Body of pancreas (tissue), 4 donors: ENCODE data around the gene JAKMIP2. TPM values are rescaled to one million over a fixed set of nuclear protein-coding genes. Genes with fewer than 3 reads are reported as not detected.

ENCODE experiments used
- ATAC-seq: fragments of 150-250 bp; one replicate; pipeline ENCODE4 v1.9.1; 2016
- DNase-seq, 4 donors: peaks; one replicate each; pipeline ENCODE4 v3.0.0-alpha.2; 2019
- H3K27ac ChIP-seq, 4 donors: fragments of 200-600 bp; sonication (generic); 1 replicate in 3 of 4; 2 replicates in 1 of 4; pipeline versions ENCODE4 v1.5.1 to v1.6.1; 2016 to 2019; ENCODE audit warnings: mild to moderate bottlenecking in 1 of 4, mixed read lengths in 1 of 4, moderate library complexity in 1 of 4
- H3K27me3 ChIP-seq, 2 donors: fragments of 200-600 bp; sonication (generic); one replicate each; pipeline ENCODE4 v1.6.0; 2016; ENCODE audit warnings: mild to moderate bottlenecking in 1 of 2
- H3K36me3 ChIP-seq, 2 donors: fragments of 200-600 bp; sonication (generic); replicated peaks in 1 of 2; 2 replicates each; pipeline ENCODE4 v1.5.1; 2016; ENCODE audit warnings: low read depth in 2 of 2; ENCODE audit not compliant: insufficient read depth in 1 of 2
- H3K4me1 ChIP-seq: fragments of 200-600 bp; sonication (generic); one replicate; pipeline ENCODE4 v1.6.0; 2016
- H3K4me3 ChIP-seq, 2 donors: fragments of 200-600 bp; sonication (generic); 1 replicate in 1 of 2; 2 replicates in 1 of 2; pipeline ENCODE4 v1.5.1; 2016 to 2019
- H3K9me3 ChIP-seq, 3 donors: fragments of 200-600 bp; sonication (generic); 1 replicate in 2 of 3; 2 replicates in 1 of 3; pipeline ENCODE4 v1.5.1; 2016
- POLR2A ChIP-seq, 3 donors: fragments of 450-650 bp; IDR thresholded peaks; one replicate each; pipeline ENCODE4 v1.6.1; 2016; ENCODE audit warnings: antibody characterized with exemption in 3 of 3, mild to moderate bottlenecking in 2 of 3
- WGBS, 2 donors: methylation state at CpG; one replicate each; pipeline ENCODE4 v1.1.5; 2017; 5-methylcytosine and 5-hydroxymethylcytosine counted together
- intact Hi-C: fragments of 100-400 bp; cut with DNase I; formaldehyde crosslinking; loops from one replicate; pipeline ENCODE4 v1.15.1; 2023
- total RNA-seq, 2 donors: library from RNA; depleted of rRNA; stranded (reverse); fragments of >200 nt; gene quantifications; one replicate each; pipeline ENCODE4 v1.1.0, GENCODE V29; 2016
- TF ChIP-seq, protein P1 (sequence below), 7 experiments: fragments of 450-650 bp in 4 of 7; fragments of 200-600 bp in 3 of 7; sonication (generic) in 3 of 7; IDR thresholded peaks; one replicate each; pipeline ENCODE4 v1.5.1; 2016 to 2019; ENCODE audit warnings: antibody characterized with exemption in 7 of 7

Gene JAKMIP2
- total RNA-seq, 2 donors from 2014 or later: 0.78 to 1.3 TPM

DNA sequence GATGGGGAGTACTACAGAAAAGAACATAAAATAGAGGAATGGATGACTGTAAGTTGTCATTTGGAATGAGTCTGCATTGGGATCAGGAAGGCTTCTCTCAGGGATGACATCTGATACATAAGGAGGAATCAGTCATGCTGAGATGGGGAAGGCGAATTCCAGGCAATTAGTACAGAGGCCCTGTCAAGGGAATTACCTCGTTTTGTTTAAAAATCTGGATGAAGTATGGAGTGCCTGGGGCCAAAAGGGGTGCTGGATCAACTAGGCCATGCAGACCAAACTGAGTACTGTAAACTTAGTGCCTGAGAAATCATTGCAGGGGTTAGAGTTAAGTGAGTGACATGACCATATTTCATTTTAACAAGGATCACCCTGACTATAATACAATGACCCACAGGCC, 30.5 kb downstream of the JAKMIP2 start:
- Histone ChIP-seq H3K9me3 (no peaks in the 10 kb centered on the region), H3K36me3 (no peaks in the 10 kb centered on the region), H3K4me3 (no peak overlapping the region), H3K27ac (no peak overlapping the region), H3K27me3 (no peaks in the 10 kb centered on the region), H3K4me1 (no peaks in the 10 kb centered on the region)
- no peak for ATAC-seq
- no peak for TF ChIP-seq POLR2A (IDR thresholded peaks at IDR 0.05)
- TF ChIP-seq, protein P1, sequence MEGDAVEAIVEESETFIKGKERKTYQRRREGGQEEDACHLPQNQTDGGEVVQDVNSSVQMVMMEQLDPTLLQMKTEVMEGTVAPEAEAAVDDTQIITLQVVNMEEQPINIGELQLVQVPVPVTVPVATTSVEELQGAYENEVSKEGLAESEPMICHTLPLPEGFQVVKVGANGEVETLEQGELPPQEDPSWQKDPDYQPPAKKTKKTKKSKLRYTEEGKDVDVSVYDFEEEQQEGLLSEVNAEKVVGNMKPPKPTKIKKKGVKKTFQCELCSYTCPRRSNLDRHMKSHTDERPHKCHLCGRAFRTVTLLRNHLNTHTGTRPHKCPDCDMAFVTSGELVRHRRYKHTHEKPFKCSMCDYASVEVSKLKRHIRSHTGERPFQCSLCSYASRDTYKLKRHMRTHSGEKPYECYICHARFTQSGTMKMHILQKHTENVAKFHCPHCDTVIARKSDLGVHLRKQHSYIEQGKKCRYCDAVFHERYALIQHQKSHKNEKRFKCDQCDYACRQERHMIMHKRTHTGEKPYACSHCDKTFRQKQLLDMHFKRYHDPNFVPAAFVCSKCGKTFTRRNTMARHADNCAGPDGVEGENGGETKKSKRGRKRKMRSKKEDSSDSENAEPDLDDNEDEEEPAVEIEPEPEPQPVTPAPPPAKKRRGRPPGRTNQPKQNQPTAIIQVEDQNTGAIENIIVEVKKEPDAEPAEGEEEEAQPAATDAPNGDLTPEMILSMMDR (IDR thresholded peaks at IDR 0.05): no peak
- no peak for DNase-seq
- 39 to 70% methylated on average over 2 of the region's 2 CpGs for WGBS, 2 donors
- intact Hi-C loops: no loop called here

DNA sequence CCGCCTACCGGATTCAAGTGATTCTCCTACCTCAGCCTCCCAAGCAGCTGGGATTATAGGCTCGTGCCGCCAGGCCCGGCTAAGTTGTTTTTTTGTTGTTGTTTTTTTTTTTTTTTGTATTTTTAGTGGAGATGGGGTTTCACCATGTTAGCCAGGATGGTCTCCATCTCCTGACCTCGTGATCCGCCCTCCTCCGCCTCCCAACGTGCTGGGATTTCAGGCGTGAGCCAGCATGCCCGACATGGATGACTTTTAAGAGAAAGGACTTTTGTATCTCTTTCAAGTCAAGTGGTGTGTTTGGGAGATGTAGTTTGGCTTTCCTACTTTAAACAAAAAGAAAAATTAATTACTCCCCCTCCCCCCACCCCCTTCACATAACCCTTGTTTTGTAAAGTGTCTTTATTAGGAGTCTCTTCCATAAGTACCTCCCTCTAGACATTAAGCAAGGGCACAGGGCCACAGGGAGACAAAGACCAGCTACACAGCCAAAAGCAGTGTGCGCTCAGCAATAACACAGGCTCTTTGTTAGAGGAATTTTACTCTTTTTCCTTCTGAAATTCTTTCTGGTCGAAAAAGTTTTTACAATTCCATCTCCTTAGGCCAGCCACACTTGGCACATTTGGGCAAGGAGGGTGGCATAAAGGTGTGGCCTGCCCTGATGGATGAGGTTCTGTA, 31.2 kb downstream of the JAKMIP2 start:
- Histone ChIP-seq H3K4me1 (no peaks in the 10 kb centered on the region), H3K9me3 (no peaks in the 10 kb centered on the region), H3K36me3 (no peaks in the 10 kb centered on the region), H3K27me3 (no peaks in the 10 kb centered on the region), H3K27ac (no peak overlapping the region), H3K4me3 (no peak overlapping the region)
- no peak for TF ChIP-seq POLR2A (IDR thresholded peaks at IDR 0.05)
- TF ChIP-seq, protein P1 (IDR thresholded peaks at IDR 0.05): no peak
- intact Hi-C loops: no loop called here
- no peak for ATAC-seq
- 85 to 90% methylated on average over 13 of the region's 13 CpGs for WGBS, 2 donors
- DNase-seq: no peak

GRCh38 chr5:147750065-147750464, 32.5 kb downstream of the JAKMIP2 start:
- Histone ChIP-seq H3K27ac (no peak overlapping the region), H3K4me1 (no peaks in the 10 kb centered on the region), H3K9me3 (no peaks in the 10 kb centered on the region), H3K27me3 (no peaks in the 10 kb centered on the region), H3K4me3 (no peak overlapping the region), H3K36me3 (no peaks in the 10 kb centered on the region)
- TF ChIP-seq, protein P1 (IDR thresholded peaks at IDR 0.05): no peak
- TF ChIP-seq POLR2A (IDR thresholded peaks at IDR 0.05): no peak
- ATAC-seq (no peak), DNase-seq (no peak)
- 83% methylated on average over 4 of the region's 4 CpGs for WGBS, 2 donors
- intact Hi-C loops: no loop called here

- no peaks in the 10 kb centered on the region for H3K27me3 ChIP-seq
- WGBS, 2 donors: 69 to 75% methylated on average over 2 of the region's 2 CpGs
- H3K36me3 ChIP-seq: no peaks in the 10 kb centered on the region
- intact Hi-C loops: no loop called here
- H3K27ac ChIP-seq: no peak overlapping the region
- no peak for ATAC-seq
- no peaks in the 10 kb centered on the region for H3K9me3 ChIP-seq
- no peaks in the 10 kb centered on the region for H3K4me1 ChIP-seq
- H3K4me3 ChIP-seq: no peak overlapping the region
- no peak for DNase-seq
- TF ChIP-seq, protein P1 (IDR thresholded peaks at IDR 0.05): no peak
- TF ChIP-seq POLR2A (IDR thresholded peaks at IDR 0.05): no peak
Measured at GRCh38 chr5:147748590-147748989, 33.9 kb downstream of the JAKMIP2 start.

DNA sequence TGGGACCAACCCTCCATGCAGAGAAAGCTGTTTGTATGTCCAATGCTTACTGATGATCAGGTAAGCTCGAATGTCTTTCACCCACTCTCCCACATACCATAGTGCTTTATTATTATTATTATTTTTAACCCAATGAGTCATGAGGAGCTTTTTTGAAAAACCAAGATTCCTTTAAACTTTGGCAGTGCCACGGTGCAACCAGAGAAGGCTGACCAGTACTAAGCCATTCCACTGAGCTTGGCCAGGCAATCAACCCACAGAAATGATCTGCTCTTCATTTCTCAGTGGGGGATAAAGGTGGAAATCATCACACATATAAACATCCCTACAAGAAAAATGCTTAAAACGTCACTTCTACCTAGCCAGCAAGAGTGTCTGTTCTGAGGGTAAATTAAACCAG, 35.5 kb downstream of the JAKMIP2 start:
- intact Hi-C loops: no loop called here
- Histone ChIP-seq H3K27ac (no peak overlapping the region), H3K4me3 (no peak overlapping the region), H3K9me3 (no peaks in the 10 kb centered on the region), H3K4me1 (no peaks in the 10 kb centered on the region), H3K27me3 (no peaks in the 10 kb centered on the region), H3K36me3 (no peaks in the 10 kb centered on the region)
- no peak for DNase-seq
- no peak for ATAC-seq
- TF ChIP-seq, protein P1 (IDR thresholded peaks at IDR 0.05): no peak
- TF ChIP-seq POLR2A (IDR thresholded peaks at IDR 0.05): no peak
- 70 to 74% methylated on average over 3 of the region's 3 CpGs for WGBS, 2 donors
